ENCODE results near the gene HERC6. TPM values are rescaled to one million over a fixed set of nuclear protein-coding genes. Genes with fewer than 3 reads are reported as not detected.

The HERC6 gene
- total and polyA plus RNA-seq, 7 donors = 5.4 to 8.6 (median 7.4) TPM

DNA sequence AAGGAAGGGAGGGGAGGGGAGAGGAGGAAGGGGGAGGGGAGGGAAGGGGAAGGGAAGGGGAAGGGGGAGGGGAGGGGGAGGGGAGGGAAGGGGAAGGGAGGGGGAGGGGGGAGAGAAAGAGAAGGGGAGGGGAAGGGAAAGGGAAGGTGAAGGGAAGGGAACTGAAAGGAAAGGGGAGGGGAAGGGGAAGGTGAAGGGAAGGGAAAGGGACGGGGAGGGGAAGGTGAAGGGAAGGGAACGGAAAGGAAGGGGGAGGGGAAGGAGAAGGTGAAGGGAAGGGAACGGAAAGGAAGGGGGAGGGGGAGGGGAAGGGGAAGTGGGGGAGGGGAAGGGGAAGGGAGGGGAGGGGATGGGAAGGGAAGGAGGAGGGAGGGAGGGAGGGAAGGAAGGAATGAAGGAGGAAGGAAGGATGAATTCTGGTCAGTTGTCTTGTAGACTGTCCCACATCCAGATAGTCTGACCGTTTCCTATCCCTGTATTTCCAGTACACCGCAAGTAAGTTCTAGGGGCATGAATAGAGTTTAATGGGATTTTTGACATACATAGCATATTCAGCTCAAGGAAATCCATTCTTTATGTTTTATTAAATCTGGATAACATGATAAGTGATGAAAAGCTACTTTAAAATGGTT, 98.7 kb downstream of the HERC6 start:
- Histone ChIP-seq H3K4me3 (no peak overlapping the region), H3K36me3 (peaks cover 0 to 15% (median 0%) of the 10 kb centered on the region in 4 donors), H3K27ac (no peak overlapping the region), H3K9me3 (no peaks in the 10 kb centered on the region), H3K27me3 (no peaks in the 10 kb centered on the region), H3K4me1 (peaks cover 0 to 14% (median 4%) of the 10 kb centered on the region in 4 donors)
- DNase-seq = no peak
- TF ChIP-seq POLR2AphosphoS5 (IDR thresholded peaks at IDR 0.05) (no peak), POLR2A (IDR thresholded peaks at IDR 0.05) (no peak)
- intact Hi-C loops (cut with DNase I) = no loop called here
- WGBS, 2 donors = 82 to 84% methylated on average over 5 of the region's 5 CpGs

DNA sequence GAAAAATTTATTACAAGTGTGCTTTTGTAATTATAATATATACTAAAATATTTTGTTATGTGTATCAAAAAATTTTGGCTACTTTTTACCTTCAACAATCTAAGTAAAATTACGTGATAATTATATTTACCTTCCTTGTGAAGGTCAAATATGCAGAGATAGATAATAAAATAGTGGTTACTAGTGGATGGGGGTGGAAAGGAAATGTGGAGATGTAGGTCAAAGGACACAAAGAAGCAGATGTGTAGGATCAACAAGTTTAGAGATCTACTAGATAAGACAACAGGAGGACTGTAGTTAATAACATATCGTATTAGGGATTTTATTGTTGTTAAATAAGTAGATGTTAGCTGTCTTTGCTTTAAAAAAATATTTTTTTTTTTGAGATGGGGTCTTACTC, 99.6 kb downstream of the HERC6 start:
- Histone ChIP-seq H3K4me1 (peaks cover 0 to 14% (median 4%) of the 10 kb centered on the region in 4 donors), H3K9me3 (no peaks in the 10 kb centered on the region), H3K36me3 (peaks cover 0 to 10% (median 0%) of the 10 kb centered on the region in 4 donors), H3K27ac (no peak overlapping the region), H3K27me3 (no peaks in the 10 kb centered on the region), H3K4me3 (no peak overlapping the region)
- TF ChIP-seq, protein P1, sequence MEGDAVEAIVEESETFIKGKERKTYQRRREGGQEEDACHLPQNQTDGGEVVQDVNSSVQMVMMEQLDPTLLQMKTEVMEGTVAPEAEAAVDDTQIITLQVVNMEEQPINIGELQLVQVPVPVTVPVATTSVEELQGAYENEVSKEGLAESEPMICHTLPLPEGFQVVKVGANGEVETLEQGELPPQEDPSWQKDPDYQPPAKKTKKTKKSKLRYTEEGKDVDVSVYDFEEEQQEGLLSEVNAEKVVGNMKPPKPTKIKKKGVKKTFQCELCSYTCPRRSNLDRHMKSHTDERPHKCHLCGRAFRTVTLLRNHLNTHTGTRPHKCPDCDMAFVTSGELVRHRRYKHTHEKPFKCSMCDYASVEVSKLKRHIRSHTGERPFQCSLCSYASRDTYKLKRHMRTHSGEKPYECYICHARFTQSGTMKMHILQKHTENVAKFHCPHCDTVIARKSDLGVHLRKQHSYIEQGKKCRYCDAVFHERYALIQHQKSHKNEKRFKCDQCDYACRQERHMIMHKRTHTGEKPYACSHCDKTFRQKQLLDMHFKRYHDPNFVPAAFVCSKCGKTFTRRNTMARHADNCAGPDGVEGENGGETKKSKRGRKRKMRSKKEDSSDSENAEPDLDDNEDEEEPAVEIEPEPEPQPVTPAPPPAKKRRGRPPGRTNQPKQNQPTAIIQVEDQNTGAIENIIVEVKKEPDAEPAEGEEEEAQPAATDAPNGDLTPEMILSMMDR (IDR thresholded peaks at IDR 0.05) = no peak
- no peak for TF ChIP-seq EP300 (IDR thresholded peaks at IDR 0.05)
- WGBS, 2 donors = 62 to 85% methylated on average over 2 of the region's 2 CpGs
- DNase-seq = no peak
- intact Hi-C loops (cut with DNase I) = no loop called here

DNA sequence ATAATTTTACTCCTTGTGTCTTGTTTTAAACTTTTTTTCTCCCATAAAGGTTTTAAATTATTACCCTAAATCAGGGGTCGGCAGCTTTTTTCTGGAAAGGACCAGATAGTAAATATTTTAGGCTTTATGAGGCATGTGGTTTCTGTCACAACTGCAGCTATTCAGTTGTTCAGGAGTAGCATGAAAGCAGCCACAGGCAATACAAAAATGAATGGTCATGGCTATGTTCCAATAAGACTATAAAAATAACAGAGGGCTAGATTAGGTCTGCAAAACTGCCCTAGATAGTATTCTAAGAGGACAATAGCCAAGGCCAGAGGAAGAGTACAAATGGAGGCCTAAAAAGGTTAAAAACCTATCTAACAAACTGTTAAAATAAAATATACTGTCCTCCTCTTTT, 102.9 kb downstream of the HERC6 start:
- intact Hi-C loops (cut with DNase I) = no loop called here
- H3K36me3 ChIP-seq = peaks cover 0 to 5% (median 0%) of the 10 kb centered on the region in 4 donors

DNA sequence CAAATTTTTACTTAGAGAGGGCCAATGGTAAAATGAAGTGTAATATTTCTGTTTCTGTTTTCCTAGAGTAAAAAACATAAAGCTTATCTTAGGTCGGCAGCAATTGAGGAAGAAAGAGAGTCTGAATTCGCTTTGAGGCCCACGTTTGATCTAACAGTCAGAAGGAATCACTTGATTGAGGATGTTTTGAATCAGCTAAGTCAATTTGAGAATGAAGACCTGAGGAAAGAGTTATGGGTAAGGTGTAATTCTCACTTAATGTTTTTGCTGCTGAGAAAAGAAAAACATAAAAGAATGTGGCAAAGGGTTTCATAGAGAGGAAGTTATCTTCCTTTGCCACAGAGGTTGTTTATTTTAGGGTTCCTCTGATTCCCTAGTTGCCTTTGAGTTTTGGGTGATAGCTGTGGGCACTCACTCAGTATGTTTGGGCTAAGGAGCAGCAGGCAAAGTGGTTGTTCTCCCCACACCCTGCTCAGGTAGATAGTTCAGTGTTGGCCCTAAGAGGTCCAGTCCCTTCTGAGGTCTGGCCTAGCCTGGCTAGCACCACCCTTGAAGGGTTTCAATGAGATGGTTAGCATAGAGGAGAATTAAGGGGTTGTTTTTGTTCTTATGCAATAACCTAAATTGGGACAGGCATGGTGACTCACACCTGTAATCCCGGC, 110.6 kb downstream of the HERC6 start:
- no peak for DNase-seq
- intact Hi-C loops (cut with DNase I) = no loop called here
- Histone ChIP-seq H3K9me3 (no peaks in the 10 kb centered on the region), H3K4me1 (no peaks in the 10 kb centered on the region), H3K27me3 (no peaks in the 10 kb centered on the region), H3K36me3 (peaks cover 0 to 20% (median 0%) of the 10 kb centered on the region in 4 donors), H3K27ac (no peak overlapping the region), H3K4me3 (no peak overlapping the region)
- no peak for TF ChIP-seq EP300 (IDR thresholded peaks at IDR 0.05)
- 38 to 49% methylated on average over 4 of the region's 4 CpGs for WGBS, 2 donors

More for the DNA sequence above, 102.9 kb downstream of the HERC6 start:
- Histone ChIP-seq H3K4me3 (no peak overlapping the region), H3K4me1 (peaks cover 0 to 14% (median 4%) of the 10 kb centered on the region in 4 donors), H3K27me3 (no peaks in the 10 kb centered on the region), H3K27ac (peak overlapping the region in 1 of 4 donors; percentile 34), H3K9me3 (no peaks in the 10 kb centered on the region)
- WGBS, 2 donors = 10 to 43% methylated on average over 1 of the region's 1 CpG
- TF ChIP-seq POLR2A (IDR thresholded peaks at IDR 0.05) (no peak), POLR2AphosphoS5 (IDR thresholded peaks at IDR 0.05) (no peak), EP300 (IDR thresholded peaks at IDR 0.05) (no peak)
- TF ChIP-seq, protein P1 (IDR thresholded peaks at IDR 0.05) = no peak
- DNase-seq = no peak

Small RNA genes within 50 kb of the gene (small RNA-seq; reads per million reads assigned to genes)
- gene RF00019 = 0 reads per million in 3 donors

Other genes with a start within 250 kb of the HERC6 start
- 1 to 10 TPM; 1.1 to 2.9 (median 2.0) TPM for gene ABCG2, start 220.2 kb upstream of the HERC6 start, total RNA-seq
- 10 to 100 TPM; 13.2 to 36.5 (median 15.7) TPM for gene ABCG2, start 220.2 kb upstream of the HERC6 start, polyA plus RNA-seq
- 10 to 100 TPM; 12.6 to 16.8 (median 15.4) TPM for gene PPM1K, start 94.3 kb upstream of the HERC6 start, total RNA-seq
- gene PPM1K, start 94.3 kb upstream of the HERC6 start, polyA plus RNA-seq = 10 to 100 TPM in 1 of 3 donors, 1 to 10 TPM in 2; 1.6 to 15.6 (median 4.8) TPM
- 1 to 10 TPM; 4.8 to 7.5 (median 6.0) TPM for gene HERC5, start 78.3 kb downstream of the HERC6 start, total RNA-seq
- 1 to 10 TPM; 1.4 to 5.0 (median 3.0) TPM for gene HERC5, start 78.3 kb downstream of the HERC6 start, polyA plus RNA-seq
- 100 to 1,000 TPM in 3 of 4 donors, 10 to 100 TPM in 1; 73.1 to 127 (median 111) TPM for gene PYURF, start 144.9 kb downstream of the HERC6 start, total RNA-seq
- gene PYURF, start 144.9 kb downstream of the HERC6 start, polyA plus RNA-seq = 100 to 1,000 TPM in 2 of 3 donors, 10 to 100 TPM in 1; 72.6 to 126 (median 124) TPM
- 10 to 100 TPM; 34.6 to 44.9 (median 36.3) TPM for gene HERC3, start 213.6 kb downstream of the HERC6 start, total RNA-seq
- 10 to 100 TPM; 12.2 to 15.3 (median 13.8) TPM for gene HERC3, start 213.6 kb downstream of the HERC6 start, polyA plus RNA-seq

Data from sigmoid colon (tissue), 7 donors.